ENCODE results near the gene MGLL.

The MGLL gene

DNA sequence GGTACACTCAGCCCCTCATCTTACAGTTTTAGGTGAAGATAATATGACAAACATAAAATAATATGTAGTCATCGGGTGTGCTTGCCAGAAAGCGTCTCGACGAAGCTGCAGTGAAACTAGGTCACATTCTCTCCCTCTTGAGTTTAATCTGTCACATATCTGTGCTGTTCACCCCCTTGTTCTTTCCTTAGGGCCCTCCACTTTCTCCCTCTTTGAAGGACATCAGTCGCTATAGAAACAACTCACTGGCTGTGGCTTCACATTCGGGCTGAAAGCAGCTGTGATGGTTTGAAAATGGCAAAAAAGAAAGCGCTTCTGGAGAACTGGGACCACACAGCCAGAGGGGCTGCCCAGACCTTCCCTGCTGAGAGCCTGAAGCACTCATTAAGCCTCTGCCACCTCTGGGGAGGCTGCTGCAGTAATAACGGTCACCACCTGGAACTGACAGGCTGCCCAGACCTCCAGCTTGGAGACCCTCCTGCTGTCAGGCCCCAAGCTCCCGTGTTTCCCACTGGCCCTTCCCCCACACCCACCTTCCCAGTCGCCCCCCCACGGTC is 99.2 kb downstream of the MGLL start:
- WGBS (ENCODE audit: extremely low coverage, insufficient coverage, insufficient read length), result no CpG with 5 or more reads among the region's 11 CpGs
- no peak overlapping the region for H2AFZ ChIP-seq (ENCODE audit: insufficient read depth, low read length, poor library complexity)
- DNase-seq, result no peak
- H3K79me1 ChIP-seq (ENCODE audit: low read length), result no peaks in the 10 kb centered on the region
- no peak overlapping the region for H4K8ac ChIP-seq (ENCODE audit: low read depth, low read length)
- H2AK5ac ChIP-seq (ENCODE audit: low read length), result no peak overlapping the region
- H4K91ac ChIP-seq (ENCODE audit: low read depth, low read length), result no peak overlapping the region
- no peak overlapping the region for H3K4me2 ChIP-seq (ENCODE audit: low read length)
- no peak overlapping the region for H4K12ac ChIP-seq (ENCODE audit: low read depth, low read length)
- H2BK120ac ChIP-seq (ENCODE audit: insufficient read depth, low read length, poor library complexity), result no peak overlapping the region
- no peak overlapping the region for H3K14ac ChIP-seq (ENCODE audit: low read length)
- H3K4me1 ChIP-seq (ENCODE audit: control insufficient read depth in 1 of 2, insufficient read depth in 2 of 2, low read length in 2 of 2), result no peaks in the 10 kb centered on the region
- H2BK12ac ChIP-seq (ENCODE audit: low read length), result no peak overlapping the region
- H3K27ac ChIP-seq (ENCODE audit: low read depth, low read length), result no peak overlapping the region
- H2BK5ac ChIP-seq (ENCODE audit: low read depth, low read length, poor library complexity), result no peak overlapping the region
- H3K9me3 ChIP-seq (ENCODE audit: insufficient read depth, low read depth, low read length), result peaks cover 2% of the 10 kb centered on the region
- H3K9ac ChIP-seq (ENCODE audit: low read length), result no peak overlapping the region
- H3K4me3 ChIP-seq (ENCODE audit: low read depth, low read length), result no peak overlapping the region
- H3K79me2 ChIP-seq (ENCODE audit: control insufficient read depth, insufficient read depth, low read length, poor library complexity), result no peaks in the 10 kb centered on the region
- no peak overlapping the region for H3K18ac ChIP-seq (ENCODE audit: low read length)
- H3K4ac ChIP-seq (ENCODE audit: low read depth, low read length), result no peak overlapping the region
- H3K23ac ChIP-seq (ENCODE audit: low read length), result no peak overlapping the region
- H3K36me3 ChIP-seq (ENCODE audit: control insufficient read depth in 1 of 2, insufficient read depth in 2 of 2, low read length in 2 of 2), result no peaks in the 10 kb centered on the region
- no peaks in the 10 kb centered on the region for H3K27me3 ChIP-seq (ENCODE audit: insufficient read depth, low read length)

DNA sequence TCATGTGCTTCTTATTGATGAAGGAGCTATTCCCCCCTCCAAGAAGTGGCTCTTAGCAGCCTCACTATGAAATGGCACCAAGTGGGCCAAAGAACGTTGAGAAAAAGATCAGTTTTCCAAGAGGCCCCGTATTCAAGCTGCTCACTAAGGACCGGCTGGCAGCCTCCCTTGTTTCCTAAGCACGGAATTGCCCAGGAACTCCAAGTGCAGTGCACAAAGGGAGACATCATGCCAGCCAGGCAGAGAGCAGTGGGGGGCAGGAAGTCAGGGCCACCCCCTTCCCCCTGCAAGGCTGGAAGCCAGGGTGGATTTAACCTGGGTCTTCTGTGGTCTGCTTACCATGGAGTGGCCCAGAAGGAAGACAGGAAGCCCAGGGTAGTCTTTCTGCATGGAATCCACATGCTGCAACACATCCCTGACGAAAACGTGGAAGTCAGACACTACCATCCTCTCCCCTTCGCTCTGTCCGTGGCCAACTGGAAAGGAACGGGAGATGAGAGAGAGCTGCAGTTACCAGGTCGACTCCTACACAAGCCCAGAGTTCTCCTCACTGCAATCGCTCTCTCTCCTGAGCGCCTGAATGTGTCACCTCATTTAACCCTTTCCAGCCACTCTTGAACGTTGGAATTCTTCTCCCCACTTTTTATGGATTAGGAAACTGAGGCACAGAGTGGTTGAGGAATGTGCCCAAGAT is 100.1 kb downstream of the MGLL start:
- Histone ChIP-seq H2BK5ac (ENCODE audit: low read depth, low read length, poor library complexity) (no peak overlapping the region), H4K12ac (ENCODE audit: low read depth, low read length) (no peak overlapping the region), H2BK12ac (ENCODE audit: low read length) (no peak overlapping the region), H3K4me3 (ENCODE audit: low read depth, low read length) (no peak overlapping the region), H3K9me3 (ENCODE audit: insufficient read depth, low read depth, low read length) (peaks cover 2% of the 10 kb centered on the region), H3K79me2 (ENCODE audit: control insufficient read depth, insufficient read depth, low read length, poor library complexity) (no peaks in the 10 kb centered on the region), H3K4ac (ENCODE audit: low read depth, low read length) (no peak overlapping the region), H3K18ac (ENCODE audit: low read length) (no peak overlapping the region), H3K79me1 (ENCODE audit: low read length) (no peaks in the 10 kb centered on the region), H3K14ac (ENCODE audit: low read length) (no peak overlapping the region), H2AK5ac (ENCODE audit: low read length) (no peak overlapping the region), H2AFZ (ENCODE audit: insufficient read depth, low read length, poor library complexity) (no peak overlapping the region), H3K9ac (ENCODE audit: low read length) (no peak overlapping the region), H3K23ac (ENCODE audit: low read length) (no peak overlapping the region), H3K4me1 (ENCODE audit: control insufficient read depth in 1 of 2, insufficient read depth in 2 of 2, low read length in 2 of 2) (no peaks in the 10 kb centered on the region), H4K8ac (ENCODE audit: low read depth, low read length) (no peak overlapping the region), H3K27me3 (ENCODE audit: insufficient read depth, low read length) (no peaks in the 10 kb centered on the region), H3K36me3 (ENCODE audit: control insufficient read depth in 1 of 2, insufficient read depth in 2 of 2, low read length in 2 of 2) (no peaks in the 10 kb centered on the region), H3K27ac (ENCODE audit: low read depth, low read length) (no peak overlapping the region), H3K4me2 (ENCODE audit: low read length) (no peak overlapping the region), H4K91ac (ENCODE audit: low read depth, low read length) (no peak overlapping the region), H2BK120ac (ENCODE audit: insufficient read depth, low read length, poor library complexity) (no peak overlapping the region)
- no peak for DNase-seq
- WGBS (ENCODE audit: extremely low coverage, insufficient coverage, insufficient read length), result no CpG with 5 or more reads among the region's 13 CpGs

DNA sequence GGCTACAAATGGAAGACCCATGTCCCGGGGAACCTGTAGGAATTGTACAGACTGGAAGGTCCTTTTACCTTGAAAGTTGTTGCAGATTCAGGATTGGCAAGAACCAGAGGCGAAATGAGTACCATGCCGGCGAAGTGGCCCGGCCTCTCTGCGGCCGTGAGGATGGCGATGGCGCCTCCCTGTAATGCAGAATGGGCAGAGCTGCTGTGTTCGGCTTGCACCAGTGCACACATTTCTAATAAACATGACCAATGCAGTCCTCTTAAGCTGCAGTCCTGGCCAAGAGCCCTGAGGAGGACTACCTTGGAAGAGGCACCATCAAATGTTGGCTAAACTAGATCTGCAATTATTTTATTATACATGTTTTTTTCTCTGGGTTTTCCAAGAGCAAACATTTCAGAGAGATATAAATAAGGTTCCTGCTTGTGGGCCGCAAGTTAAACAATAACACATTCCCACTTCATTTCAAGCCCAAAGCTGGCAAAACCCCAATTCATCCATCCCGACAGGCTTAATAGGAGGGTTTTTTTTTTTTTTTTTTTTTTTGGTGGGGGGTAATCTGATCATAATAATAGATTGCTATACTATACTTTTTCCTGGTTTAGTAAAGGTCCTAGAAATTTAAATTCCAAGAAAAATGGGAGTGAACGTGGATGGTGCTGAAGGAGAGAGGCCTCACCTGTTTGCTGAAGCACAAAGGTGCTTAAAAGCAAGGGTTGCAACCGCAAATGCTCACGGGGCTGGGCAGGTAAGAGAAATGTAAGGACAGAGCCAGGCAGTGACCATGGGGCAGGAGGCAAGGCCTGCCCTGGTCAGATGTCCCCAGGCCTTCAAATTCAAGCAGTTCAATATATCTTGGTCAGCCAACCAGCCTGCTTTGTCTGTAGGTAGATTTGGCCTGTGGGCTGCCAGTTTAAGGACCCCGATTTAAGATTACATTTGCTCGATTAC is 101.1 kb downstream of the MGLL start:
- H2AK5ac ChIP-seq (ENCODE audit: low read length), result no peak overlapping the region
- no peak overlapping the region for H3K23ac ChIP-seq (ENCODE audit: low read length)
- no peak overlapping the region for H3K4me3 ChIP-seq (ENCODE audit: low read depth, low read length)
- H4K8ac ChIP-seq (ENCODE audit: low read depth, low read length), result no peak overlapping the region
- H3K79me1 ChIP-seq (ENCODE audit: low read length), result no peaks in the 10 kb centered on the region
- H2BK5ac ChIP-seq (ENCODE audit: low read depth, low read length, poor library complexity), result no peak overlapping the region
- peaks cover 2% of the 10 kb centered on the region for H3K9me3 ChIP-seq (ENCODE audit: insufficient read depth, low read depth, low read length)
- H2BK120ac ChIP-seq (ENCODE audit: insufficient read depth, low read length, poor library complexity), result no peak overlapping the region
- H3K18ac ChIP-seq (ENCODE audit: low read length), result no peak overlapping the region
- H3K4me2 ChIP-seq (ENCODE audit: low read length), result no peak overlapping the region
- H2AFZ ChIP-seq (ENCODE audit: insufficient read depth, low read length, poor library complexity), result no peak overlapping the region
- no peak overlapping the region for H3K4ac ChIP-seq (ENCODE audit: low read depth, low read length)
- no peak overlapping the region for H3K14ac ChIP-seq (ENCODE audit: low read length)
- no peaks in the 10 kb centered on the region for H3K36me3 ChIP-seq (ENCODE audit: control insufficient read depth in 1 of 2, insufficient read depth in 2 of 2, low read length in 2 of 2)
- no CpG with 5 or more reads among the region's 17 CpGs for WGBS (ENCODE audit: extremely low coverage, insufficient coverage, insufficient read length)
- H3K9ac ChIP-seq (ENCODE audit: low read length), result no peak overlapping the region
- H3K79me2 ChIP-seq (ENCODE audit: control insufficient read depth, insufficient read depth, low read length, poor library complexity), result no peaks in the 10 kb centered on the region
- no peak overlapping the region for H4K91ac ChIP-seq (ENCODE audit: low read depth, low read length)
- no peak overlapping the region for H4K12ac ChIP-seq (ENCODE audit: low read depth, low read length)
- no peaks in the 10 kb centered on the region for H3K27me3 ChIP-seq (ENCODE audit: insufficient read depth, low read length)
- no peak overlapping the region for H2BK12ac ChIP-seq (ENCODE audit: low read length)
- no peaks in the 10 kb centered on the region for H3K4me1 ChIP-seq (ENCODE audit: control insufficient read depth in 1 of 2, insufficient read depth in 2 of 2, low read length in 2 of 2)
- DNase-seq, result no peak
- no peak overlapping the region for H3K27ac ChIP-seq (ENCODE audit: low read depth, low read length)

DNA sequence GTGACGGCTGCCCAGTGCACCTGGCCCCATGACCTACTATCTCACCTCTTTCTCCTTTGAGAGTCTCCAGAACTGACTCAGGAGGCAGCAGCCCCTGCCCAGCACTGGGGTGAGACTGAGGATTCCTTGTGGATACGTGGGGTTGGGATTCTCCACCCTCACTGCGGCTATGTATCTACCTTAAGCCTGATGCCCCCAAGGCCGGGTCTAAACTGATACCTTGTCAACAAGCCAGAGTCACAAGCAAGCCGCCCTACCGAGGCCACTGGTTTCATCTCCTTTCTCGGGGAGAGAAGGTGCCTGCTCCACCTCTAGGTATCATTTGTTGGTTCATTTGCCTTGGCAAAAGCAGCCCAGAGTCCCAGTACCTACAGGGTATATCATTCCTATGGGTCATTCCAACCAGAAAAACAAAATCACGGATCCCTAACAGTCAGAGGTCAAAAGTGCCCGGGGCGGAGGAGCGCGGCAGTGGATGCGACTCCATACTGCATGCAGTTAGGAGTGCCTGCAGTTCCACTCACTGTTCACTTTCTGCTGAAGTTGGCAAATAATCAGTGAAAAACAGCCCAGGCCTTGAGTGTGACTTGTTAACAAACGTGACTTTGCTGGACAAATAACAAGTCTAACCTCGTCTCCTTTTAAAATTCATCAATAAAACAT is 102.0 kb downstream of the MGLL start:
- DNase-seq, result no peak
- no peak overlapping the region for H3K4me3 ChIP-seq (ENCODE audit: low read depth, low read length)
- WGBS (ENCODE audit: extremely low coverage, insufficient coverage, insufficient read length), result no CpG with 5 or more reads among the region's 15 CpGs

More for the DNA sequence above, 102.0 kb downstream of the MGLL start:
- H4K12ac ChIP-seq (ENCODE audit: low read depth, low read length), result no peak overlapping the region
- no peak overlapping the region for H3K14ac ChIP-seq (ENCODE audit: low read length)
- H4K91ac ChIP-seq (ENCODE audit: low read depth, low read length), result no peak overlapping the region
- H3K79me1 ChIP-seq (ENCODE audit: low read length), result no peaks in the 10 kb centered on the region
- H3K9ac ChIP-seq (ENCODE audit: low read length), result no peak overlapping the region
- no peak overlapping the region for H3K23ac ChIP-seq (ENCODE audit: low read length)
- no peak overlapping the region for H2BK120ac ChIP-seq (ENCODE audit: insufficient read depth, low read length, poor library complexity)
- no peak overlapping the region for H3K4me2 ChIP-seq (ENCODE audit: low read length)
- no peak overlapping the region for H2BK5ac ChIP-seq (ENCODE audit: low read depth, low read length, poor library complexity)
- H3K27me3 ChIP-seq (ENCODE audit: insufficient read depth, low read length), result no peaks in the 10 kb centered on the region
- H4K8ac ChIP-seq (ENCODE audit: low read depth, low read length), result no peak overlapping the region
- no peaks in the 10 kb centered on the region for H3K79me2 ChIP-seq (ENCODE audit: control insufficient read depth, insufficient read depth, low read length, poor library complexity)
- H2BK12ac ChIP-seq (ENCODE audit: low read length), result no peak overlapping the region
- H2AFZ ChIP-seq (ENCODE audit: insufficient read depth, low read length, poor library complexity), result no peak overlapping the region
- H3K9me3 ChIP-seq (ENCODE audit: insufficient read depth, low read depth, low read length), result peaks cover 2% of the 10 kb centered on the region
- no peaks in the 10 kb centered on the region for H3K36me3 ChIP-seq (ENCODE audit: control insufficient read depth in 1 of 2, insufficient read depth in 2 of 2, low read length in 2 of 2)
- H3K4ac ChIP-seq (ENCODE audit: low read depth, low read length), result no peak overlapping the region
- no peak overlapping the region for H2AK5ac ChIP-seq (ENCODE audit: low read length)
- H3K18ac ChIP-seq (ENCODE audit: low read length), result no peak overlapping the region
- no peak overlapping the region for H3K27ac ChIP-seq (ENCODE audit: low read depth, low read length)
- no peaks in the 10 kb centered on the region for H3K4me1 ChIP-seq (ENCODE audit: control insufficient read depth in 1 of 2, insufficient read depth in 2 of 2, low read length in 2 of 2)

Data from trophoblast cell (in vitro differentiated cells and primary cell).